HUES64 (cell line): ENCODE data around the gene GNPTAB.

ENCODE experiments used
- H3K27ac ChIP-seq: 2 replicates; pipeline ENCODE4 v1.7.0; 2013; ENCODE audit warnings: low read depth, low read length, inconsistent platforms
- H3K27me3 ChIP-seq: 2 replicates; pipeline ENCODE4 v1.6.1; 2013; ENCODE audit warnings: mild to moderate bottlenecking, low read length; ENCODE audit not compliant: insufficient read depth
- H3K36me3 ChIP-seq: 2 replicates; pipeline ENCODE4 v1.6.1; 2013; ENCODE audit warnings: mild to moderate bottlenecking, low read length; ENCODE audit not compliant: insufficient read depth
- H3K4me1 ChIP-seq: 2 replicates; pipeline ENCODE4 v1.6.1; 2013; ENCODE audit warnings: mild to moderate bottlenecking, low read length, moderate library complexity; ENCODE audit not compliant: insufficient read depth
- H3K4me3 ChIP-seq: 2 replicates; pipeline ENCODE4 v1.5.1; 2013; ENCODE audit warnings: mild to moderate bottlenecking, low read length, moderate library complexity
- H3K9ac ChIP-seq: 2 replicates; pipeline ENCODE4 v1.6.1; 2013; ENCODE audit warnings: mild to moderate bottlenecking, low read depth, low read length
- H3K9me3 ChIP-seq: 2 replicates; pipeline ENCODE4 v1.6.1; 2013; ENCODE audit warnings: low read depth, low read length; ENCODE audit not compliant: insufficient read depth
- WGBS: fragments of 150-250, 120-280 bp; methylation state at CpG from one replicate; pipeline ENCODE4 v1.1.7; 2013; ENCODE audit warnings: missing lambda C conversion rate; 5-methylcytosine and 5-hydroxymethylcytosine counted together

GNPTAB gene

DNA sequence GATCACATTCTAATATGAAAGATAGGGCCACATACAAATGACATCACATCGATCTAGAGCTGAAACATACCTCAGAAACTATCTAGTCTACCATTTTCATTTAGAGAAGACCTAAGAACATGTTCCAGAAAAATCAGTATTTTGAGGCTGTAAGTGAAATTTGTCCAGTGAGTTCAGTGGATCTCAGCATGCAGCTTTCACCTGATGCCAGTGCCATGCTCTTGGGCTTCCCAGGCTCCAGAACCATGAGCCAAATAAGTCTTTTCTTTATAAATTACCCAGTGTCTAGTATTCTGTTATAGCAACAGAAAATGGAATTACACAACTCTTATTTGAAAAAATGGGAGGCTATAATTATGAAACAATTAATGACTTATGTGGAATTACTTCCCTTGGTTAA lies 124.4 kb downstream of the GNPTAB start:
- no peak overlapping the region for H3K27ac ChIP-seq
- H3K36me3 ChIP-seq: no peaks in the 10 kb centered on the region
- no peak overlapping the region for H3K4me3 ChIP-seq
- H3K9me3 ChIP-seq: no peaks in the 10 kb centered on the region
- no peaks in the 10 kb centered on the region for H3K4me1 ChIP-seq
- no peaks in the 10 kb centered on the region for H3K27me3 ChIP-seq
- 94% methylated on average over 1 of the region's 1 CpG for WGBS
- H3K9ac ChIP-seq: no peak overlapping the region

DNA sequence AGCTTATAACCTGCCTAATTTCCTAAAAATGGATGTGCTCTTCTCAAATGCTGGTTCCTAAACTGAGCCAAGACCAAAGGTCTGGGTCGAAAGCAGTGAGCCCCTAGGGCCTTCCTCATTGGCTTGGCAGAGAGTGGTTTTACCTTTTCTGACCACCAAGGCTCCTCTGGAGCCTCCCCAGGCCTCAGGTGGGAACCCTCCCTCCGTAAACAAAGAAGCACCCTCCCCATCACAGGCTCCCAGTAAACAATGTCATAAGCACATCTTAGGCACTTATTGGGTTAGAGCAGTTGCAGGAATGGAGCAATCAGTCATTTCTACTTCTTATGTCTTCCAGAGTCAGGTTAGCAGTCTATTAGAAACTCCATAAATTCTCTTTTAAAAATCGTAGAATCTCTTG lies 127.3 kb downstream of the GNPTAB start:
- peaks cover 3% of the 10 kb centered on the region; the same call in 1 of the 2 replicates for H3K27me3 ChIP-seq
- no peaks in the 10 kb centered on the region for H3K9me3 ChIP-seq
- H3K36me3 ChIP-seq: no peaks in the 10 kb centered on the region
- no peak overlapping the region for H3K27ac ChIP-seq
- WGBS: 82% methylated on average over 3 of the region's 3 CpGs
- no peak overlapping the region for H3K4me3 ChIP-seq
- H3K4me1 ChIP-seq: peaks cover 3% of the 10 kb centered on the region; the same call in 1 of the 2 replicates
- no peak overlapping the region for H3K9ac ChIP-seq

DNA sequence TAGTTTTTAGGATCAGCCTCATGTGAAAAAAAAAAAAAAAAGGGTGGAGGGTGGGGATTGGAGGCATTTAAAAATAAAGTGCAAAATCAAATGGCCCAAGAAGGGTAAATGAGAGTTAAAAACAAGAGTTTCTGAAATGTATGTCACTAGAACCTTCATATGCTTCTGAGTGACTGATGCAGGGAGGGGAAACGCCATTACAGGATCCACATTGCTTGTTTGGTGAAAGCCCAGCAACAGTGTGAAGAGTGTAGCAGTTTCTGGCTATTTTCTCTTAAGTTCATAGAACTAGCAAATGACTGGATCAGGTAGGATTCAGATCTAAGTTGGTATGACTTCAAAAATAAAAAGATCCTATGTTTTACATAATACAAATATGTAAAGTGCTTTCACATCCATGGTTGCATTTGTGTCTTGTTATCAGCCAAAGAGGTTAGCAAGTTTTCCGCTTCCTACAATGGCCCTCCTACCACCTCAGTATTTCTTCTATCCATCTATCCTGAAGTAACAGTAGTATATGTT lies 130.4 kb downstream of the GNPTAB start:
- Histone ChIP-seq H3K36me3 (no peaks in the 10 kb centered on the region), H3K27ac (no peak overlapping the region), H3K9me3 (no peaks in the 10 kb centered on the region), H3K4me1 (peaks cover 4% of the 10 kb centered on the region; the same call in 1 of the 2 replicates), H3K27me3 (peaks cover 31% of the 10 kb centered on the region), H3K4me3 (no peak overlapping the region), H3K9ac (no peak overlapping the region)
- 85% methylated on average over 1 of the region's 2 CpGs for WGBS

DNA sequence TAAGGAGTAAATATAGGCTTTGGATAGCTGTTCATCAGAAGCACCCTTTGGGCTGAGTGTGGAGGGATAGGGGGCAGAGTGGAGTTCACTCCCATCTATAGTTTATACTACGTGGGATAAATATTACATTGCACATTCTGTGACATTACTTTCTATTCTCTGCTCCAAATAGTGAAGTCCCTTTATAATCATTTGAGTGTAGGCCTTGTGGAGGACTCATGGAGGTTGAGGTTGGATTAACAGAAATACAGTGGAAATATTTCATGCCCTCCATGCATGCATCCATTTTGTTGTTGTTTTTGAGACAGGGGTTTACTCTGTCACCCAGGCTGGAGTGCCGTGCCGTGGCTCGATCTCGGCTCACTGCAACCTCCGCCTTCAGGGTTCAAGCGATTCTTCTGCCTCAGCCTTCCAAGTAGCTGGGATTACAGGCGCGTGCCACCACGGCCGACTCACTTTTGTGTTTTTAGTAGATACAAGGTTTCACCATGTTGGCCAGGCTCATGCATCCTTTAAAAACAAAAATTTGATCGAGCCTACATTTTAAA lies 131.9 kb downstream of the GNPTAB start:
- 82% methylated on average over 10 of the region's 12 CpGs for WGBS
- Histone ChIP-seq H3K27me3 (peaks cover 35% of the 10 kb centered on the region), H3K36me3 (no peaks in the 10 kb centered on the region), H3K27ac (no peak overlapping the region), H3K9me3 (no peaks in the 10 kb centered on the region), H3K9ac (peak overlapping the region; percentile 88; the same call in 1 of the 2 replicates), H3K4me3 (peak overlapping the region; percentile 86), H3K4me1 (peaks cover 4% of the 10 kb centered on the region; the same call in 1 of the 2 replicates)

DNA sequence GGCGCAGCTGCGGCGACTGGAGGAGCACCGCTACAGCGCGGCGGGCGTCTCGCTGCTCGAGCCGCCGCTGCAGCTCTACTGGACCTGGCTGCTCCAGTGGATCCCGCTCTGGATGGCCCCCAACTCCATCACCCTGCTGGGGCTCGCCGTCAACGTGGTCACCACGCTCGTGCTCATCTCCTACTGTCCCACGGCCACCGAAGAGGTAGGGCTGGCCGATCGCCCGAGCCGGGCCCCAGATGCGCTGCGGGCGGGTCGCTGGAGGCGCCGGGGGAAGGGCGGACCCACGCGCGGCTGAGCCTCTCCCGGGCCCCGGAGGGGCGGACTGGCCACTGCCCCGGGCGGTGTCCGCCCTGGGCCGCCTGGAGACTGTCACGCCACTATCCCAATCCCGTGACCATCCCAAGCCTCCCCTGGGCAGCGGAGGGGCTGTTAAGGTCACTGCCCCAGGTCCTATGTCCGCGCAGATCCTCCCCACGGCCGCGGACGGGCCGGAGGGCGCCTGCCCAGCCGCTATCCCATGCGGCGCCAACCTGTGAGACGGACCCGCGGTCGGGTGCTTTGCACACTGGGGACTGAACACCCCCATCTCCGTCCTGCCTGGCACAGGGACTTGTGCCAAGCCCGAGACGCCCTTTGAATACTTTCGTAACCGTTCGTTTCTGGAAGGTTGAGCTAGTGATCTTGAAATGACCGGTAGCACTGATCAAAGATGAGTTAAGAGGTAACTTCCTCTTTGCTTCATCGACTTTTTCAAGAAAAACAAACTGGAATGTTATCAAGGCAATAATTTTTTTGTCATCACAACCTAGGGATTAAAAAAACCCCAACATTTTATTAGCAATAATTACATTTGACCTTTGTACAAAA lies 132.6 kb downstream of the GNPTAB start:
- Histone ChIP-seq H3K27me3 (peaks cover 35% of the 10 kb centered on the region), H3K4me1 (peaks cover 4% of the 10 kb centered on the region; the same call in 1 of the 2 replicates), H3K36me3 (no peaks in the 10 kb centered on the region), H3K4me3 (peak overlapping the region; percentile 86), H3K9me3 (no peaks in the 10 kb centered on the region), H3K9ac (peak overlapping the region; percentile 88), H3K27ac (no peak overlapping the region)
- WGBS: under 1% methylated on average over 67 of the region's 67 CpGs

DNA sequence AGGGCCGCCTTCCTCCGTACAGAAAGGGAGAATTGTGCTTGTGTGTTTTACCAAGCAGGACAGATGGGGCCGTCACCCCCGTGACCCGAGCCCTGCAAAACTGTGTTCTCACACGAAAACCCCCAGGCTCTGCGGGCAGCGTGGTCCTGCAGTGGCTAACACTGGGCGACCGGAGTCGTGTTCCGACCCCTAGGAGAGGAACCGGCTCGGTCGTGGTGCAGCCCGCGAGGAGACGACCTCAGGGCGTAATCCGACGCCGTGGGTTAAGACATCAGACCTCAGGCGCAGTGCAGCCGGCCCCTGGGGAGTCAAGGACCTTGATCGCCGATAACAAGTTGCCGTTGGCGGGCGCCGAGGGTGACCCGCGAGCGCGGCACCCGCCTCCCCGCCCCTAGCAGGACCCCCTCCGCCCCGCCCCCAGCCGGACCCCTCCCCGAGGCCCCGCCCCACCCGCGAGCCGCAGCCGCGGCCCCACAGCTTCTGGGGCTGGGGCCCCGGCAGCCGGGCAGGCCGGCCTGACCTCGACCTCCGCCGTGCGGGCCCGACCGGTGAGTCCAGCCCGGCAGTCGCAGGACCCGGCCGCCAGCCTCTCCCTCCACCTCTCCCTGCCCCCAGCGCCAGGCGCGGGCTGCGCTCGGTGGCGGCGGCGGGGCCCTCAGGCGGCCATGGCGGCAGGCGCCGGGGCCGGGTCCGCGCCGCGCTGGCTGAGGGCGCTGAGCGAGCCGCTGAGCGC lies 133.4 kb downstream of the GNPTAB start, which contains the start of gene CHPT1:
CHPT1 (plus strand) TSS at position 444 of the 733 bp plus-strand sequence; CDS start at position 666, 222 bp downstream.
- H3K27ac ChIP-seq: no peak within 1 kb of the TSS
- H3K9ac ChIP-seq: peak within 1 kb of the TSS; percentile 88
- H3K4me3 ChIP-seq: peak within 1 kb of the TSS; percentile 86
- WGBS: under 1% methylated on average over 80 of the region's 80 CpGs
- peaks cover 4% of the 10 kb centered on the region; the same call in 1 of the 2 replicates for H3K4me1 ChIP-seq
- peaks cover 35% of the 10 kb centered on the region for H3K27me3 ChIP-seq
- H3K9me3 ChIP-seq: no peaks in the 10 kb centered on the region
- H3K36me3 ChIP-seq: no peaks in the 10 kb centered on the region

DNA sequence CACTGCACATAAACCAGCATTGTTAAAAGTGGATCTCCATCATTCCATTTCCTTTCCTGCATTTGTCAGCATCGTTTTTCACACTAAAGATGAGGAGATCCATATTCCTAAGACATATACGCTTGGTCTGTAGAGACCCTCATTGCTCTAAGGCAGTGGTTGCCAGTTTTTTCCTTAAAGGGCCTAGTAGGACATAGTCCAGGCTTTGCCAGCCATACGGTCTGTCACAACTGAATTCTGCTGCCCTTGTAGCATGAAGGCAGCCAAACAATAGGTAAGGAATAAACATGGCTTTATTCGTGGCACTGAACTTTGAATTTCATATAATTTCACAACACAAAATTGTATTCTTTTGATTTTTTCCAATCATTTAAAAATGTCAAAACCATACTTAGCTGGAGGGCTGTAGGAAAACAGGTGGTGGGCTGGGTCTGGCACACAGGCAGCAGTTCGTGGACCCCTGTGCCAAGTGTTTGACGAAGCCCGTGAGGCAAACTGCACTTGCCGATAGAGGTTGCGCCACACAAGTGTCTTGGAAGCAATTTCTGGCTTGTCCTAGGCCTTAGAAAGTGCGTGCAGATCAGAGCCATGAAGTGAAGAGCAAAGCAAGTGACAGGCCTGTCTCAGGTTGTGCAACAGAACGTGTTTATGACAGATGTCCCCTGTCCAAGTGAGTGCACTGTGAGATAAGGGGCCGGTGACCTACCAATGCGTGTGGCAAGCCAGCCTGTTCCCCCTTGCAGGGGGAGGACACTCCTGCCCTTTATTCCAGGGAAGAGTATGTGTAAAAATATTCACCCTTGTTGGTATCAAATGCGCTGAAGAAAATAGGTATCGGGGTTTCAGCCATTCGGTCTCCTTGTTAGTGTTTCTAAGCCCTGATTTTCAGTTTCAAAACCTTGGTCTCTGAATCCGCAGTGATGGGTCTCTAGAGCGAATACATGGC lies 134.2 kb downstream of the GNPTAB start:
- Histone ChIP-seq H3K36me3 (no peaks in the 10 kb centered on the region), H3K4me3 (peak overlapping the region; percentile 86), H3K4me1 (peaks cover 4% of the 10 kb centered on the region; the same call in 1 of the 2 replicates), H3K9me3 (no peaks in the 10 kb centered on the region), H3K9ac (peak overlapping the region; percentile 75), H3K27ac (no peak overlapping the region), H3K27me3 (peaks cover 35% of the 10 kb centered on the region)
- 44% methylated on average over 18 of the region's 18 CpGs for WGBS

DNA sequence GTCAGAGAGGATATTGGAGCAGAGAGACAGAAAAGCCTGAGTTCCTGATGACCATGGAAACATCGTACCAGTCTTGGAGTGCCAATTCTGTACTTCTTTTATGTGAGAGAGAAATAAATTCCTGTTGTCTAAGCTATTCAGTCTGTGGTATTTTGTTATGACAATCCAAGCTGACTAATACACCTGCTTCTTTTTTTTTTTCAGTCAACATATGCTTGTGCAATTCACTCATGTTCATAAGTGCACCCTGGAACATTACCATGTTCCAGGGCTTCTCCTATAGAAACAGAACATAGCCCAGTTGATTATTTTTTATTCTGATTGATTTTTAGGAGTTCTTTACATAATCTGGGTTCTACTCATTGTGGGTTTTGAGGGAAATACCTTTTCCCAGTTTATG lies 135.1 kb downstream of the GNPTAB start:
- H3K27ac ChIP-seq: no peak overlapping the region
- no peak overlapping the region for H3K4me3 ChIP-seq
- H3K9me3 ChIP-seq: no peaks in the 10 kb centered on the region
- peaks cover 35% of the 10 kb centered on the region for H3K27me3 ChIP-seq
- peaks cover 4% of the 10 kb centered on the region; the same call in 1 of the 2 replicates for H3K4me1 ChIP-seq
- H3K9ac ChIP-seq: no peak overlapping the region
- no peaks in the 10 kb centered on the region for H3K36me3 ChIP-seq
- WGBS: 89% methylated on average over 1 of the region's 1 CpG
